ENCODE data around the gene SEL1L. TPM values are rescaled to one million over a fixed set of nuclear protein-coding genes. Genes with fewer than 3 reads are reported as not detected.
"Not testable (repeated sequence)": the region's sequence is repeated elsewhere in the genome, so short reads cannot be mapped to it uniquely, and the experiment has no call there.

SEL1L gene
- total RNA-seq, 1 donor from 2014 or later: 55.4 TPM

- CTCF ChIA-PET: no interaction called here
- H3K4me3 Mint-ChIP-seq: no peak overlapping the region
Observed at GRCh38 chr14:81433378-81433777, 100.3 kb downstream of the SEL1L start.

DNA sequence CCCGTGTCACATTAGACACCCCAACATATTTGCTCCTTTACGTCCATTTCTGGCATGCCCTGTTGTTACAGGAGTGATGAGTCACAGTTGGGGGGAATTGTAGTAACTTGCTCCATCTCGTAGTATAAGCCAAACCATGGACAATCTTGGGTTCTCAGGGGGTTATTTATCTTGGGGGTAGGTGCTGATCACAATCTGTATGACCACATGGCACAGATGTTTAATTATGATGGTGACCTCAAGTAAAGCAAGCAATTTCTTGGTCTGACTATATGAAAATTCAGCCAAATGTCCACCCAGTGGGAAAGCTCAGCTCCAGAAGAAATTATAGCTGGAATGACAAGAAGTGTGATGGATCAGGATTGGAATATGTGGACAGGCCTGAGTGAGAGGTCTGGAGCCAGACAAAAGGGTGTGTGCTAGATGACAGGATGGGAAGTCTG lies 101.4 kb downstream of the SEL1L start:
- DNase-seq: no peak
- TF ChIP-seq, protein P1, sequence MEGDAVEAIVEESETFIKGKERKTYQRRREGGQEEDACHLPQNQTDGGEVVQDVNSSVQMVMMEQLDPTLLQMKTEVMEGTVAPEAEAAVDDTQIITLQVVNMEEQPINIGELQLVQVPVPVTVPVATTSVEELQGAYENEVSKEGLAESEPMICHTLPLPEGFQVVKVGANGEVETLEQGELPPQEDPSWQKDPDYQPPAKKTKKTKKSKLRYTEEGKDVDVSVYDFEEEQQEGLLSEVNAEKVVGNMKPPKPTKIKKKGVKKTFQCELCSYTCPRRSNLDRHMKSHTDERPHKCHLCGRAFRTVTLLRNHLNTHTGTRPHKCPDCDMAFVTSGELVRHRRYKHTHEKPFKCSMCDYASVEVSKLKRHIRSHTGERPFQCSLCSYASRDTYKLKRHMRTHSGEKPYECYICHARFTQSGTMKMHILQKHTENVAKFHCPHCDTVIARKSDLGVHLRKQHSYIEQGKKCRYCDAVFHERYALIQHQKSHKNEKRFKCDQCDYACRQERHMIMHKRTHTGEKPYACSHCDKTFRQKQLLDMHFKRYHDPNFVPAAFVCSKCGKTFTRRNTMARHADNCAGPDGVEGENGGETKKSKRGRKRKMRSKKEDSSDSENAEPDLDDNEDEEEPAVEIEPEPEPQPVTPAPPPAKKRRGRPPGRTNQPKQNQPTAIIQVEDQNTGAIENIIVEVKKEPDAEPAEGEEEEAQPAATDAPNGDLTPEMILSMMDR (IDR thresholded peaks at IDR 0.05): no peak
- H3K4me3 Mint-ChIP-seq: no peak overlapping the region
- H3K27ac Mint-ChIP-seq: no peak overlapping the region
- no peaks in the 10 kb centered on the region for H3K9me3 Mint-ChIP-seq
- intact Hi-C loops (cut with micrococcal nuclease): no loop called here
- no peaks in the 10 kb centered on the region for H3K36me3 Mint-ChIP-seq (ENCODE audit: low read depth)
- ChIA-PET POLR2A (no interaction called here), CTCF (no interaction called here)
- no peak for ATAC-seq (ENCODE audit: low read depth)
- H3K4me1 Mint-ChIP-seq: peaks cover 12% of the 10 kb centered on the region
- H3K27me3 Mint-ChIP-seq: peaks cover 60% of the 10 kb centered on the region

More at GRCh38 chr14:81433378-81433777, 100.3 kb downstream of the SEL1L start:
- TF ChIP-seq, protein P1 (IDR thresholded peaks at IDR 0.05): no peak
- DNase-seq (no peak), ATAC-seq (ENCODE audit: low read depth) (no peak)
- intact Hi-C loops (cut with micrococcal nuclease): no loop called here
- Mint-ChIP-seq H3K27ac (no peak overlapping the region), H3K4me1 (peaks cover 13% of the 10 kb centered on the region), H3K9me3 (no peaks in the 10 kb centered on the region), H3K36me3 (ENCODE audit: low read depth) (no peaks in the 10 kb centered on the region), H3K27me3 (peaks cover 61% of the 10 kb centered on the region)
- POLR2A ChIA-PET: no interaction called here

DNA sequence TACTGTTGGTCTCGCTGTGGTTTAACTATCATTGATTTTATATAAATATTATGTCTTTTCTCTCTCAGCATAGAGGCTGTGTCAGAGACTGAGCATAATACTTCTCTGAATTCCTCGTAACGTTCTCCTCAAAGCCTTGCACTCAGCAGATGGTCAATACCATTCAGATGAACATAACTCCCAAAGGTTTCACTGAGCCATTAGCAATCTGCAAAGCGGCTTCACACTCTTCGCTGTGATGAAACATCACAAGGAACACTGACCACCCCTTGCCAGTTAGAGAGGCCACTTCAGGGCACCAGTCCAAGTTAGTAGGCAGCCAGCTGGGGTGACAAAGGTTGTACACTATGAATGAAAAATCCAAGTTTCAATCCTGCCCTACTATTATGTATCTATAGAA lies 103.4 kb downstream of the SEL1L start:
- Mint-ChIP-seq H3K9me3 (no peaks in the 10 kb centered on the region), H3K36me3 (ENCODE audit: low read depth) (no peaks in the 10 kb centered on the region), H3K27me3 (peaks cover 56% of the 10 kb centered on the region), H3K4me3 (no peak overlapping the region), H3K27ac (no peak overlapping the region), H3K4me1 (peaks cover 2% of the 10 kb centered on the region)
- ATAC-seq (ENCODE audit: low read depth): no peak
- POLR2A ChIA-PET: no interaction called here
- intact Hi-C loops (cut with micrococcal nuclease): no loop called here
- no peak for DNase-seq
- CTCF ChIA-PET: no interaction called here
- TF ChIP-seq, protein P1 (IDR thresholded peaks at IDR 0.05): no peak

- DNase-seq; ATAC-seq (ENCODE audit: low read depth); intact Hi-C loops (cut with micrococcal nuclease); POLR2A ChIA-PET; H3K36me3 Mint-ChIP-seq (ENCODE audit: low read depth); CTCF ChIA-PET; H3K4me3 Mint-ChIP-seq; H3K27ac Mint-ChIP-seq; H3K4me1 Mint-ChIP-seq; H3K9me3 Mint-ChIP-seq: not testable (repeated sequence)
- H3K27me3 Mint-ChIP-seq: peaks cover 56% of the 10 kb centered on the region
Observed at GRCh38 chr14:81429749-81430148, 103.9 kb downstream of the SEL1L start.

- ATAC-seq (ENCODE audit: low read depth) (no peak), DNase-seq (no peak)
- peaks cover 51% of the 10 kb centered on the region for H3K27me3 Mint-ChIP-seq
- H3K4me1 Mint-ChIP-seq: no peaks in the 10 kb centered on the region
- H3K4me3 Mint-ChIP-seq: no peak overlapping the region
- H3K36me3 Mint-ChIP-seq (ENCODE audit: low read depth): no peaks in the 10 kb centered on the region
- no peak overlapping the region for H3K27ac Mint-ChIP-seq
- TF ChIP-seq, protein P1 (IDR thresholded peaks at IDR 0.05): no peak
- H3K9me3 Mint-ChIP-seq: no peaks in the 10 kb centered on the region
- ChIA-PET POLR2A (no interaction called here), CTCF (interaction anchor here (1.0 kb wide), 1 partner anchor 25 kb away, joined by 6 read pairs; no protein-coding TSS in a partner anchor)
- intact Hi-C loops (cut with micrococcal nuclease): no loop called here
Observed at GRCh38 chr14:81429028-81429427, 104.6 kb downstream of the SEL1L start.
